HepG2 (cell line): ENCODE measurements around the gene ZFP36L2. TPM values are rescaled to one million over a fixed set of nuclear protein-coding genes. Genes with fewer than 3 reads are reported as not detected.

Source experiments
- DNMT1 ChIP-seq: sonication (generic); formaldehyde crosslinking; IDR thresholded peaks from 2 replicates; pipeline ENCODE4 v1.5.1; 2020; ENCODE audit warnings: mild to moderate bottlenecking, missing genetic modification reagents
- HCFC1 ChIP-seq: fragments of 150-350 bp; IDR thresholded peaks from 2 replicates; pipeline ENCODE4 v1.6.1; 2014; ENCODE audit warnings: low read depth, low read length
- HES4 ChIP-seq: sonication (generic); formaldehyde crosslinking; IDR thresholded peaks from 2 replicates; pipeline ENCODE4 v1.9.0; 2021; ENCODE audit warnings: mild to moderate bottlenecking, missing genetic modification reagents, borderline replicate concordance
- HMG20A ChIP-seq: IDR thresholded peaks from 2 replicates; pipeline ENCODE4 v1.6.1; 2016; ENCODE audit warnings: borderline replicate concordance
- KDM3A ChIP-seq: IDR thresholded peaks from 2 replicates; pipeline ENCODE4 v1.6.1; 2018; ENCODE audit warnings: low read depth, missing compliant biosample characterization
- NFE2L1 ChIP-seq: sonication (generic); formaldehyde crosslinking; IDR thresholded peaks from 2 replicates; pipeline ENCODE4 v1.4.0; 2020; ENCODE audit warnings: missing genetic modification reagents, mild to moderate bottlenecking, borderline replicate concordance
- RXRB ChIP-seq: IDR thresholded peaks from 2 replicates; pipeline ENCODE4 v1.6.1; 2016; ENCODE audit warnings: borderline replicate concordance, missing genetic modification reagents, missing compliant biosample characterization
- SNAPC2 ChIP-seq: sonication (generic); formaldehyde crosslinking; IDR thresholded peaks from 2 replicates; pipeline ENCODE4 v1.8.1; 2022; ENCODE audit warnings: mild to moderate bottlenecking, missing genetic modification reagents
- STAT6 ChIP-seq: sonication (generic); formaldehyde crosslinking; IDR thresholded peaks from 2 replicates; pipeline ENCODE4 v1.4.0; 2020; ENCODE audit warnings: missing genetic modification reagents, mild to moderate bottlenecking, borderline replicate concordance
- TCF7L2 ChIP-seq: IDR thresholded peaks from 2 replicates; pipeline ENCODE4 v1.6.1; 2011; ENCODE audit warnings: mild to moderate bottlenecking, low read depth, low read length, moderate library complexity
- TRIM24 ChIP-seq: sonication (generic); formaldehyde crosslinking; IDR thresholded peaks from 2 replicates; pipeline ENCODE4 v1.8.0; 2022; ENCODE audit warnings: mild to moderate bottlenecking, missing genetic modification reagents
- XRCC5 ChIP-seq: fragments of 200-400 bp; formaldehyde crosslinking; optimal IDR thresholded peaks from 2 replicates; pipeline ENCODE3; 2017; ENCODE audit warnings: mild to moderate bottlenecking, low read length
- ZNF260 ChIP-seq: sonication (generic); formaldehyde crosslinking; IDR thresholded peaks from 2 replicates; pipeline ENCODE4 v1.4.0; 2020; ENCODE audit warnings: missing genetic modification reagents, low read depth, mild to moderate bottlenecking, borderline replicate concordance
- ZNF383 ChIP-seq: sonication (generic); formaldehyde crosslinking; IDR thresholded peaks from 2 replicates; pipeline ENCODE4 v1.4.0; 2020; ENCODE audit warnings: missing genetic modification reagents, mild to moderate bottlenecking, borderline replicate concordance
- ZNF503 ChIP-seq: sonication (generic); formaldehyde crosslinking; IDR thresholded peaks from 2 replicates; pipeline ENCODE4 v1.4.0; 2020; ENCODE audit warnings: missing genetic modification reagents
- ZNF569 ChIP-seq: sonication (generic); formaldehyde crosslinking; IDR thresholded peaks from 2 replicates; pipeline ENCODE4 v1.5.0; 2020; ENCODE audit warnings: mild to moderate bottlenecking, missing genetic modification reagents, moderate library complexity, borderline replicate concordance
- ZNF709 ChIP-seq: sonication (generic); formaldehyde crosslinking; IDR thresholded peaks from 2 replicates; pipeline ENCODE4 v1.5.0; 2020; ENCODE audit warnings: mild to moderate bottlenecking, missing genetic modification reagents
- ZNF770 ChIP-seq: sonication (generic); formaldehyde crosslinking; IDR thresholded peaks from 2 replicates; pipeline ENCODE4 v1.5.0; 2020; ENCODE audit warnings: mild to moderate bottlenecking, missing genetic modification reagents
- polyA plus RNA-seq, 8 experiments: library from polyadenylated mRNA; depleted of rRNA in 3 of 8; stranded (reverse) in 7 of 8; unstranded in 1 of 8; fragments of >200 nt; fragmentation: Illumina TruSeq in 4 of 8; extraction: Trizol in 4 of 8; gene quantifications; 2 replicates each; pipeline versions ENCODE4 v1.2.1 to v1.2.3, GENCODE V29; 2011 to 2016; ENCODE audit warnings: low read depth in 4 of 8, missing spikeins in 1 of 8, mixed read lengths in 1 of 8; ENCODE audit not compliant: insufficient read depth in 1 of 8
- total RNA-seq, 5 experiments: library from RNA; depleted of rRNA; stranded (reverse); fragments of >200 nt; fragmentation: Illumina TruSeq; extraction: Trizol; gene quantifications; 2 replicates each; pipeline ENCODE4 v1.2.3, GENCODE V29; 2016; ENCODE audit warnings: low read depth in 1 of 5
- TF ChIP-seq, protein P1 (sequence below): sonication (generic); formaldehyde crosslinking; IDR thresholded peaks from 2 replicates; pipeline ENCODE4 v1.8.0; 2022; ENCODE audit warnings: mild to moderate bottlenecking, missing genetic modification reagents

ZFP36L2 gene
- total and polyA plus RNA-seq, 2 of the 13 experiments (the other 11 are each of a cell fraction or from before 2014, with no cell fraction given): 11.2 to 21.8 TPM

- TF ChIP-seq ZNF503 (CRISPR knock-in tag) (0 out of 2 replicates have a peak, but pooled peaks have one; percentile 41), DNMT1 (CRISPR knock-in tag) (no peak), XRCC5 (no peak), ZNF770 (CRISPR knock-in tag) (peak; percentile 79), ZNF383 (CRISPR knock-in tag) (no peak), NFE2L1 (no peak), HMG20A (CRISPR knock-in tag) (peak; percentile 85; the same call in 1 of the 2 replicates), ZNF260 (CRISPR knock-in tag) (no peak), ZNF709 (CRISPR knock-in tag) (0 out of 2 replicates have a peak, but pooled peaks have one; percentile 89), HCFC1 (no peak), STAT6 (CRISPR knock-in tag) (no peak), RXRB (CRISPR knock-in tag) (peak; percentile 93), KDM3A (CRISPR knock-in tag) (peak; percentile 84), TRIM24 (peak; percentile 58; the same call in 1 of the 2 replicates), TCF7L2 (no peak), ZNF569 (CRISPR knock-in tag) (no peak), SNAPC2 (CRISPR knock-in tag) (0 out of 2 replicates have a peak, but pooled peaks have one; percentile 37), HES4 (CRISPR knock-in tag) (peak; percentile 95; the same call in 1 of the 2 replicates)
- TF ChIP-seq, protein P1, sequence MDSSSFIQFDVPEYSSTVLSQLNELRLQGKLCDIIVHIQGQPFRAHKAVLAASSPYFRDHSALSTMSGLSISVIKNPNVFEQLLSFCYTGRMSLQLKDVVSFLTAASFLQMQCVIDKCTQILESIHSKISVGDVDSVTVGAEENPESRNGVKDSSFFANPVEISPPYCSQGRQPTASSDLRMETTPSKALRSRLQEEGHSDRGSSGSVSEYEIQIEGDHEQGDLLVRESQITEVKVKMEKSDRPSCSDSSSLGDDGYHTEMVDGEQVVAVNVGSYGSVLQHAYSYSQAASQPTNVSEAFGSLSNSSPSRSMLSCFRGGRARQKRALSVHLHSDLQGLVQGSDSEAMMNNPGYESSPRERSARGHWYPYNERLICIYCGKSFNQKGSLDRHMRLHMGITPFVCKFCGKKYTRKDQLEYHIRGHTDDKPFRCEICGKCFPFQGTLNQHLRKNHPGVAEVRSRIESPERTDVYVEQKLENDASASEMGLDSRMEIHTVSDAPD (CRISPR knock-in tag): peak; percentile 32; the same call in 1 of the 2 replicates
Measured at GRCh38 chr2:43210467-43211303, 15.7 kb downstream of the ZFP36L2 start (continued).
